DND-41 (cell line): ENCODE results near the gene CFAP45.

Experiments
- CTCF ChIP-seq: IDR thresholded peaks from 2 replicates; pipeline ENCODE4 v1.5.1; 2012; ENCODE audit warnings: borderline replicate concordance, low read length, moderate library complexity, mild to moderate bottlenecking; ENCODE audit not compliant: poor library complexity, severe bottlenecking; ENCODE audit errors: extremely low read depth
- EZH2 ChIP-seq: IDR thresholded peaks from 3 replicates; pipeline ENCODE4 v1.6.1; 2012; ENCODE audit warnings: borderline replicate concordance, low read depth, mild to moderate bottlenecking, moderate library complexity, low read length, inconsistent platforms; ENCODE audit not compliant: severe bottlenecking

- TF ChIP-seq CTCF (no peak), EZH2 (no peak)
These were observed 25.1 kb upstream of the CFAP45 start, which contains the start of gene TAGLN2 for GRCh38 chr1:159924791-159925718.
